Stimulated activated naive CD8-positive, alpha-beta T cell treated with anti-CD3 and anti-CD28 coated beads, Interleukin-15, Interleukin-2, amounts not matched to agents 100 ng/mL and 50 ng/mL, for 24 hours (primary cell): ENCODE data around the gene IL1R2.

Source experiments
- H3K27ac Mint-ChIP-seq: one replicate; pipeline ENCODE4 v1.8.0; 2021; ENCODE audit warnings: mild to moderate bottlenecking, mixed read lengths
- H3K27me3 Mint-ChIP-seq: one replicate; pipeline ENCODE4 v1.8.0; 2021; ENCODE audit warnings: mixed read lengths
- H3K36me3 Mint-ChIP-seq: one replicate; pipeline ENCODE4 v1.8.0; 2021; ENCODE audit warnings: low read depth, mixed read lengths
- H3K4me1 Mint-ChIP-seq: one replicate; pipeline ENCODE4 v1.8.0; 2021; ENCODE audit warnings: low read depth, mixed read lengths
- H3K4me3 Mint-ChIP-seq: one replicate; pipeline ENCODE4 v1.8.0; 2021; ENCODE audit warnings: mild to moderate bottlenecking, mixed read lengths
- H3K9me3 Mint-ChIP-seq: one replicate; pipeline ENCODE4 v1.8.0; 2021; ENCODE audit warnings: mixed read lengths

IL1R2 gene

DNA sequence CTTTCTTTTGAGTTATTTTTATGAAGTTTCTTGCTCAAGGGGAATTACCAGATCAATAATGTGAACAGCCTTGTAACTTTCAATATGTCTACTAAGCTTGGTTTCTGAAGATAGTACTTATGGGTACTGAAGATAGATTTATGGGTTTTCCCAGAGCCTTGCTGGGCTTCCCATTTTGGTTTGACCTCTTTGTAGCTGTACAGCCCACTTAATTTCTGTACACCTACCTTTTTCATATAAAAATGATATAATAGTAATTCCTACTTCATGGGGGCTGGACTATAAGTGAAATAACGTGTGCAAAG lies 22.2 kb downstream of the IL1R2 start:
- peak overlapping the region; percentile 59 for H3K27ac Mint-ChIP-seq
- peaks cover 9% of the 10 kb centered on the region for H3K9me3 Mint-ChIP-seq
- peaks cover 6% of the 10 kb centered on the region for H3K27me3 Mint-ChIP-seq
- H3K4me3 Mint-ChIP-seq: no peak overlapping the region
- H3K36me3 Mint-ChIP-seq: peaks cover 3% of the 10 kb centered on the region
- H3K4me1 Mint-ChIP-seq: peaks cover 41% of the 10 kb centered on the region

GRCh38 chr2:102015399-102015798 lies 23.6 kb downstream of the IL1R2 start:
- peaks cover 3% of the 10 kb centered on the region for H3K36me3 Mint-ChIP-seq
- H3K27me3 Mint-ChIP-seq: peaks cover 18% of the 10 kb centered on the region
- H3K4me3 Mint-ChIP-seq: no peak overlapping the region
- peaks cover 44% of the 10 kb centered on the region for H3K4me1 Mint-ChIP-seq
- H3K9me3 Mint-ChIP-seq: peaks cover 9% of the 10 kb centered on the region
- H3K27ac Mint-ChIP-seq: no peak overlapping the region

- H3K4me1 Mint-ChIP-seq: peaks cover 40% of the 10 kb centered on the region
- H3K27ac Mint-ChIP-seq: no peak overlapping the region
- peaks cover 8% of the 10 kb centered on the region for H3K9me3 Mint-ChIP-seq
- no peak overlapping the region for H3K4me3 Mint-ChIP-seq
- H3K27me3 Mint-ChIP-seq: peaks cover 15% of the 10 kb centered on the region
- no peaks in the 10 kb centered on the region for H3K36me3 Mint-ChIP-seq
Observed at GRCh38 chr2:102016399-102016955, 24.7 kb downstream of the IL1R2 start.

DNA sequence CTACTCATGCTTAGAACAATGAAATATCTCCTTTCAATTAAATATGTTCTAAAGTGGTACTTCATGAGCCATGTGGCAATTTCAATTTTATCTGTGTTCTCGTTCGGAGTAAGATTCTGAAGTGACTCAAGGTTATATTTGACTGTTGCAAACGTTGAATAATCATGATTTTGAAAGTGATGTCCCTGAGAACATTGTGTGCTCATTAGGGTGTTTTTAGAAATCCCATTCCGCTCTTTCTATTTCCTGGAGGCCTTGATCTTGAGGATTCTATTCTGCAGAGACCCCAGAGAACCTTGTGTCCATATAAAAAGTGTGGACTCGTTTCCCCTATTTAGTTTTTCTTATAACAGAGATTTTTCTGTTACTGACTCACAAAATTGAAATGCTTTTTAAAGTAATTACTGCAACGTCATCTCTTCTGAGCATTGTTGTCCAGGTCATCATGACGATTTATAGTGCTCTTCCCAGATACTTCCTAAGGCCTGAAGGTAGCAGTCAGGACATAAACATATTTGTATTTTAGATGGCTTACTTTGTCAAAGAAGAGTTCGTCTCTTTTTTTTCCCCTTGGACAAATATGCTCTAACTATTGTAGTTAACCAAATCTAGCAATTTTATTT lies 27.2 kb downstream of the IL1R2 start:
- no peaks in the 10 kb centered on the region for H3K36me3 Mint-ChIP-seq
- peaks cover 19% of the 10 kb centered on the region for H3K27me3 Mint-ChIP-seq
- no peak overlapping the region for H3K4me3 Mint-ChIP-seq
- H3K4me1 Mint-ChIP-seq: peaks cover 25% of the 10 kb centered on the region
- H3K9me3 Mint-ChIP-seq: no peaks in the 10 kb centered on the region
- H3K27ac Mint-ChIP-seq: no peak overlapping the region

DNA sequence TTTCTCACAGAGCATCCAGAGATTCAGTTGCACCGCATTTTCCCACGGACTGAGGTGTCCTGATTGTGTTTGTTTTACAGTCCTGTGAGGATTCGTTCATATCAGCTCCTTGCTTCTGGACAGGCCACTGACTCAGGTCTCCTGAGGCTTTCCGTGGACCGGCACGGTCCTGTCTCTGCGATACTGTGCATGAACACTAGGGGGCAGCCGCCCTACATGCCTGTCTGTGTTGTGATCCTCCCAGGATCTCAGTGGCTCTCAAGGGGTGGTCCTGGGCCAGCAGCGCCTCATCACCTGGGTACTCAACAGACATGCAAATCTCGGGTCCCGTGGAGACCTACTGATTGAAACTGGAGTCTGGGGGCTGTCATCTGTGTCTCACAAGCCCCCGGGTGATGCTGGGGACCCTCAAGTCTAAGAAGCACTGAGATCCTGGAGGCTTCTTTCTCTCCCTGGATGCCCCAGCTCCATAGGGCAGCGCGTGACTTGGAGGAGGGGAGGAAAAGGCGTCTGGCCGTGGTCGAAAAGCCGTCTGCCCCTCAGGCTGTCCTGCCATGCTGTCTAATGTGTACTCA lies 28.9 kb downstream of the IL1R2 start:
- no peak overlapping the region for H3K27ac Mint-ChIP-seq
- H3K4me3 Mint-ChIP-seq: no peak overlapping the region
- H3K4me1 Mint-ChIP-seq: peaks cover 29% of the 10 kb centered on the region
- no peaks in the 10 kb centered on the region for H3K9me3 Mint-ChIP-seq
- H3K36me3 Mint-ChIP-seq: no peaks in the 10 kb centered on the region
- peaks cover 19% of the 10 kb centered on the region for H3K27me3 Mint-ChIP-seq

DNA sequence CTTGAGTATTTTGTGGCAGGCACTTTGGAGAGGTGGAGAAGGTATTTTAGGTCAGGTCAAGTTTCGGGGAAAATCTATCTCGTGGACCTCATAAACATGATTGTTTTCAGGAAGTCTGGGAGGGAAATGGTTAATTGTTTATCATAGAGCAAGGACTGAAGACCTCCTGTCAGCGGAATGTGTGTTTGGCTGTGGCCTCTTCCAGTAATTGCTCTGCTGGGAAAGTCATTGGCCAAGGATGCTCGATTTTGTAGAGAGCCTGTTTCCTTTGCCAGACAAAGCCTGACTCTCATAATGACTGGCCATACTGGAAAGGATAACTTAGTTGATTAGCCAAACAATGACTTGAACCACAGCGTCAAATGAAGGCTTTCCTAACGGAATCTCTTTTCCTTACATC lies 30.0 kb downstream of the IL1R2 start:
- Mint-ChIP-seq H3K36me3 (no peaks in the 10 kb centered on the region), H3K27me3 (peaks cover 23% of the 10 kb centered on the region), H3K4me3 (no peak overlapping the region), H3K27ac (no peak overlapping the region), H3K9me3 (no peaks in the 10 kb centered on the region), H3K4me1 (peaks cover 31% of the 10 kb centered on the region)

GRCh38 chr2:102022884-102023539 lies 31.3 kb downstream of the IL1R2 start:
- H3K4me3 Mint-ChIP-seq: no peak overlapping the region
- no peaks in the 10 kb centered on the region for H3K36me3 Mint-ChIP-seq
- peaks cover 24% of the 10 kb centered on the region for H3K27me3 Mint-ChIP-seq
- H3K4me1 Mint-ChIP-seq: peaks cover 44% of the 10 kb centered on the region
- no peak overlapping the region for H3K27ac Mint-ChIP-seq
- H3K9me3 Mint-ChIP-seq: no peaks in the 10 kb centered on the region

- H3K27me3 Mint-ChIP-seq: peaks cover 18% of the 10 kb centered on the region
- no peak overlapping the region for H3K4me3 Mint-ChIP-seq
- no peak overlapping the region for H3K27ac Mint-ChIP-seq
- H3K9me3 Mint-ChIP-seq: no peaks in the 10 kb centered on the region
- no peaks in the 10 kb centered on the region for H3K36me3 Mint-ChIP-seq
- peaks cover 58% of the 10 kb centered on the region for H3K4me1 Mint-ChIP-seq
Observed at GRCh38 chr2:102024410-102024809, 32.6 kb downstream of the IL1R2 start.

GRCh38 chr2:102025016-102025501 lies 33.3 kb downstream of the IL1R2 start:
- H3K9me3 Mint-ChIP-seq: no peaks in the 10 kb centered on the region
- peaks cover 13% of the 10 kb centered on the region for H3K27me3 Mint-ChIP-seq
- no peaks in the 10 kb centered on the region for H3K36me3 Mint-ChIP-seq
- H3K4me3 Mint-ChIP-seq: no peak overlapping the region
- peaks cover 63% of the 10 kb centered on the region for H3K4me1 Mint-ChIP-seq
- no peak overlapping the region for H3K27ac Mint-ChIP-seq

- no peak overlapping the region for H3K27ac Mint-ChIP-seq
- H3K4me3 Mint-ChIP-seq: no peak overlapping the region
- no peaks in the 10 kb centered on the region for H3K9me3 Mint-ChIP-seq
- H3K27me3 Mint-ChIP-seq: peaks cover 9% of the 10 kb centered on the region
- H3K4me1 Mint-ChIP-seq: peaks cover 57% of the 10 kb centered on the region
- no peaks in the 10 kb centered on the region for H3K36me3 Mint-ChIP-seq
Observed at GRCh38 chr2:102025583-102026267, 34.0 kb downstream of the IL1R2 start.

GRCh38 chr2:102027036-102027980 lies 35.5 kb downstream of the IL1R2 start:
- no peak overlapping the region for H3K4me3 Mint-ChIP-seq
- peaks cover 5% of the 10 kb centered on the region for H3K27me3 Mint-ChIP-seq
- no peaks in the 10 kb centered on the region for H3K36me3 Mint-ChIP-seq
- H3K9me3 Mint-ChIP-seq: no peaks in the 10 kb centered on the region
- H3K27ac Mint-ChIP-seq: no peak overlapping the region
- H3K4me1 Mint-ChIP-seq: peaks cover 52% of the 10 kb centered on the region

DNA sequence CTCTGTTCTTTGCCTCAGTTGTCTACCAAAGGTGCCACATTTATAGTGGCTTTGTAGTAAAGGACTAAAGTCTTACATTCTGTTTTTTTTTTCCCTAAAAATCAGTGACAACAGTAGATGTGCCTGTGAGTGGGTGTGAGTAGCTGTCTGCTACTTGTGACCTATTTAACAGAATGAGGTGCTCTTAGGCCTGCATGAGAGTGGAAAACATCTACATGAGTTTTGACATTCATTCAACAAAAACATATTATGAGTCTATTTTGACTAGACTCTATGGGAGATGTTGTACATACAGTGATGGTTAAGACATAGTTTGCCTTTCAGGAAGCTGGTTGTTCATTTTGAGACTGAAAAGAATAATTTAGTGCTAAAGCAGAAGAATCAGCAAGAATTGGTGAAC lies 36.7 kb downstream of the IL1R2 start:
- Mint-ChIP-seq H3K27me3 (peaks cover 5% of the 10 kb centered on the region), H3K27ac (no peak overlapping the region), H3K4me3 (no peak overlapping the region), H3K9me3 (no peaks in the 10 kb centered on the region), H3K4me1 (peaks cover 59% of the 10 kb centered on the region), H3K36me3 (no peaks in the 10 kb centered on the region)

- Mint-ChIP-seq H3K27ac (no peak overlapping the region), H3K4me1 (peaks cover 68% of the 10 kb centered on the region), H3K36me3 (no peaks in the 10 kb centered on the region), H3K27me3 (peaks cover 5% of the 10 kb centered on the region), H3K4me3 (no peak overlapping the region), H3K9me3 (no peaks in the 10 kb centered on the region)
Observed at GRCh38 chr2:102029405-102029804, 37.6 kb downstream of the IL1R2 start.

- Mint-ChIP-seq H3K4me1 (peaks cover 70% of the 10 kb centered on the region), H3K36me3 (no peaks in the 10 kb centered on the region), H3K27ac (no peak overlapping the region), H3K4me3 (no peak overlapping the region), H3K9me3 (no peaks in the 10 kb centered on the region), H3K27me3 (peaks cover 5% of the 10 kb centered on the region)
Observed at GRCh38 chr2:102029952-102030351, 38.2 kb downstream of the IL1R2 start.
